Activated CD4-positive, alpha-beta T cell treated with anti-CD3 and anti-CD28 coated beads for 48 hours (primary cell): ENCODE results near the gene MCMBP.
A peak's percentile ranks its signal among the peaks of the same experiment; 100 is the strongest.
"Not testable (repeated sequence)": the region's sequence is repeated elsewhere in the genome, so short reads cannot be mapped to it uniquely, and the experiment has no call there.

ENCODE experiments used
- DNase-seq: peaks from one replicate; pipeline ENCODE4 v3.0.0-alpha.2; 2020

The MCMBP gene

DNA sequence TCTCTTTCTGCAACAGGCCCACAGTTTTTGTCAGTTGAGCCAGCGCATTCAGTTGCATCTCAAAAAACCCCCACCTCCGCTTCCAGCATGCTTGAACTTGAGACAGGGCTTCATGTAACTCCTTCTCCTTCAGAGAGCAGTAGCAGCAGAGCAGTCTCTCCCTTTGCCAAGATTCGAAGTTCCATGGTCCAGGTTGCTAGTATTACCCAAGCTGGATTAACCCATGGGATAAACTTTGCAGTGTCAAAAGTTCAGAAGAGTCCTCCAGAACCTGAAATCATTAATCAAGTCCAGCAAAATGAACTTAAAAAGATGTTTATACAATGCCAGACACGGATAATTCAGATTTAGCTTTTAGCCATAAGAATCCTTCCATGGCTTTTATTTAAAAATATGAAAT is 45.2 kb downstream of the MCMBP start:
- no peak for DNase-seq

- DNase-seq, result no peak
These were observed 45.9 kb downstream of the MCMBP start for GRCh38 chr10:119826771-119827170.

DNA sequence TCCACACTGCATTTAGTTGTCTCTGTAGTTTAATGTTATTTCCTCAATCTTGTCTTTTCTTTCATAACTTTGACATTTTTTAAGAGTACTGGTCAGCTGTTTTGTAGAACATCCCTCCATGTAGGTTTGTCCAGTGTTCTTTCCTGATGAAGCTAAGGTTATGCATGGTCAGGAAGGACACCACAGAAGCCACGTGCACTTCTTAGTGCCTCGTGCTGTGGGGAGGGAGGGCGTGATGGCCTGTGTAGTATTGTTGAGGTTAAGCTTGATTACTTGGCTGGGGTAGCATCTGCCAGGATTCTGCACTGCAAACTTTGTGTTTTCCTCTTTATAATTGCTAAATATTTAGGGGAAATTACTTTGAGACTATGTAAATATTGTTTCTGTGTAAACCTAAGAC is 48.3 kb downstream of the MCMBP start:
- DNase-seq, result no peak

DNA sequence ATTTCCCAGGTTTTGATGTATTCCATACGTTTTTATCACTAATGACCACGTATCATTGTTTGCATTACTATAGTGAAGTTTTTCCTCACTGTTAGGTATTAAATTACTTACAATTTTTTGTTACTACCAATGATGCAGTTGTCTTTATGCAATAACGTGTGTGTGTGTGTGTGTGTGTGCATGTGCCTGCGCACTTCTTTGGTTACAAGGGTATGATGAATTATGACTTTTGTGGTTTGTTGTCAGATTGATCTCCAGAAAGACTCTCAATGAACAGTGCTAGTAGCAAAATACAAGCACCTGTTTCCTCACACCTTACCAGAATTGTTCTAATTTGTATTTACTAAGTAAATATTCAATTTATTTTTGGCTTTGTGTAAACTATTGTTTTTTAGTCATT is 51.5 kb downstream of the MCMBP start:
- DNase-seq, result no peak

DNA sequence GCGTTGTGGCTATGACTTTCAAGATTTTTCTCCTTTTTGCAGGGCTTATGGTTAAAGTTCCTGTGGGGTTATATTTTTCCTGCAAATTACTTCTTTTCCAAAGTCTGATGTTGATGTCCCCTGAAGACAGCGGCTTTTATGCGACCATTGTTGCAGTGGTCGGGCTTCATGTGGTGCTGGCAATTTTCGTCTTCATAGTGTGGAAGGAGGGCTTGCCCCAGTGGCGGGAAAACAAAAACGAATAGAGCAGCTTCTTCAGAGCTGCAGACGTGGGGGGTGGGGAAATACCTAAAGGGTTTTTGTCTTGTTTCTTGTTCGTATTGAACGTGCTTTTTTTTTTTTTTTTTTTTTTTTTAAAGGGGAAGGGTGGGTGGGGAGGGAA is 53.8 kb downstream of the MCMBP start:
- DNase-seq, result no peak

DNA sequence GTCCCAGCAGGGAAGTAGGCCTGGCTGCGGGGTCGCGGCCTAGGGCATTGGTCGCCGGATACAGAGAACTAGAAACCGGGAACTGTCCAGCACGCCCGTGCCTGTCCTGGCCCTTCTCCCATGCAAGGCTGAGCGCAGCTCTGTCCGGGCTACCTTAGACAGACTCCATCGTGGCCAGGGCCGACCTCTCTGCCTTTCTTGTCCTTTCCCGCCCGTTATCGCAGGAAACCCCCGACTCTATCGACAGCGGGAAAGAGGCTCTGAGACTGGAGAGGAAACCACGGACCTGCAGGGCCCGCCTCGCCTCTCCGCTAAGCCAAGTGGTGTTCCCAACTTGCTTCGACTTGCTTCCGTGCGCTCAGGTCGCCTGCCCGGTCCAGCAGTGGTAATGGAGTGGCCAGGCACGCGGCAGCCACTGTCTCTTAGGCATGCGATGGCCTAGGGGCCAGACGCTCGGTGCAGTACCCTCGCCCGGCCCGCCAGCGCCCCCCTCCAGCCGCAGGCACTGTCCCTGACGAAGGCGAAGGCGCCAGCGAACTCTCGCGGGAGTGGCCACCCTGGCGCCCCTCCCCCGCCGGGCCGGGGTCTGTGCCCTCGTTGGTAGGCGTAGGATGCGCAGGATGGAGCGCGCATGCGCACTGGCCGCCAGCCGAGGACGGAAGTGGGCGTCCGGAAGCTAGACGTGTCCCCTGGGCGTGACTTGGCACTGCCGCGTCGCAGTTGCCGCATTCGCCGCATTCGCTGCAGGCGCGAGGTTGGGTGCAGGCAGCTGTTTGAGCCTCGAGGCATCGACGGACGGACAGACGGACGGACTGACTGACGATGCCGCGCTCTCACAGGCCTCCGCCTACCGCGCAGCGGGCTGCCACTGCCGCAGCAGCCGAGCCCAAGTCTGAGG is 54.4 kb downstream of the MCMBP start:
- peak; percentile 13 for DNase-seq

- DNase-seq, result no peak
These were observed 57.0 kb downstream of the MCMBP start for GRCh38 chr10:119815671-119816070.

GRCh38 chr10:119812684-119813083 is 60.0 kb downstream of the MCMBP start:
- DNase-seq, result no peak

- DNase-seq, result no peak
These were observed 61.5 kb downstream of the MCMBP start for GRCh38 chr10:119811122-119811521.

DNA sequence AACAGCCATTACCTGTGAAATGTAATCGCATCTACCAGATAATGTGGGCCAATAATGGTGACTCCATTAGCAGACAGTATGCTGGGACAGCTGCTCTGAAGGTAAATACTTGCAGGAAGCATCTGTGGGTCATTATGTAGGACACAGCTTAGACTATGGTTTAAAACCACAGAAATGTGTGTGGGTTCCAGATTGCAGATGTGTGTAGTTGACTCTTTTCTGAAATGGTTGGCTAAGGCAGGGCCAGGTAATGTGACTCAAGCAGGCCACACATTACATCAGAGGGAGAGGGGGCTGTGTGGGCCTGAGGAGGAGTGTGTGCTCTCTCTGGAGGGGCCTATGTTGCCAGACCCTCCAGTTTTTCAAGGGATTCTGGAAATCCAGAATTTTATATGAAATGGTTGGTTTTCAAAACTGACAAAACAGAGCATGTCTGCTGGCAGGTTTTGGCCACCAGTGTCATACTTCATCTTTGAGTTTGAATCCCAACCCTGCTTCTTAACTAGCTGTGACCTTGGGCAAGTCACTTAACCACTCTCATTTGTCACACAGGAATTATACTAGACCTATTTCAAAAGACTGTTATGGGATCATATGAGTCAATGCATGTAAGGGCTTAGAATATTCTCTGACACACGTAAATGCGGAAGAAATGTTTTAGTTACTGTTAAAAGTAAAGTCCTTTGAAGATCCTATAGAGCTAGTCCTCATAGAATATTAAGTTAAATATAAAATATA is 64.5 kb downstream of the MCMBP start:
- no peak for DNase-seq

DNA sequence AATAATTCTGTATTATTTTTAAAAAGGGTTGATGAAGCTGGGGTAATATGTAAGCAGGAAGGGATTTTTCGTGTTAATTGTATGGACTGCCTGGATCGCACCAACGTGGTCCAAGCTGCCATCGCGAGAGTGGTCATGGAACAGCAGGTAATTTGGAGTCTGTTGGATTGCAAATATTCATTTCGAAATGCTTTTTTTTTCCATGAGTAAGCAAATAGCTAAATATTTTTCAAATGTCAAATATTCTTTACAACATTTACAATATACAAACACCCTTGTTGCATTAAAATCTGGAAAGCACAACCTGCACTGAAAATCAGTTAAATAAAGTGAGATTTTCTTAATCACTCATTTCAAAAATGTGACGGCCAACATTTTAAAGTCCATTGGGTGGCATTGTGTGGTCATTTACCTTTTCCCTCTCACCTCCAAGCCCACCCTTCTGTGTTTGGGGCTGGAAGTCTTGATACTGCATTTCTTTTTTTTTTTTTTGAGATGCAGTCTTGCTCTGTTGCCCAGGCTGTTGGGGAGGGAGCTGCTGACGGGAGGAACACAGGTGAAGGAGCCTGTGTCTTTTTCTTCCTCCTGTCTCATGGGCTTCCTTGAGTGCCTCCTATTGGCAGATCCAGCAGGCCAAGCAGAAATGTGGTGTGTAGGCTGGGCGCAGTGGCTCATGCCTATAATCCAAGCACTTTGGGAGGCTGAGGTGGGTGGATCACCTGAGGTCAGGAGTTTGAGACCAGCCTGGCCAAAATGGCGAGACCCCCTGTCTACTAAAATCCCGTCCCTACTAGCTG is 66.1 kb downstream of the MCMBP start:
- no peak for DNase-seq

GRCh38 chr10:119805702-119806230 is 66.9 kb downstream of the MCMBP start:
- no peak for DNase-seq

DNA sequence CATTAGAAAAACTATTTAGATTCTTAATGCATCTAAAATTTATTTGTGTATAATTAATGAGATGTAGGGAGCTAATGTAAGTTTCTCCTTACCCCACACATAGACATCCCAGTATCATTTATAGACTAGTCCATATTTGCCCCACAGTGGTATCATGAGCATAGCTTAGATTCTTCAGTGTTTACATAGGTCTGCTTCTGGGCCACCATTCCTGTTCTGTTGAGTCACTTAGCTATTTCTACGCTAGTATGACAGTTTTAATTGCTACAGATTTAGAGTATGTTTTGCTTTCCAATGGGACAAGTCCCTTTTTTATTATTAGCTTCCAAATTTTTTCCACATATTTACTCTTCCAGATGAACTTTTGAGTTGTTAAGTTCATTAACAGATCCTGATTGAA is 69.4 kb downstream of the MCMBP start:
- DNase-seq, result no peak

DNA sequence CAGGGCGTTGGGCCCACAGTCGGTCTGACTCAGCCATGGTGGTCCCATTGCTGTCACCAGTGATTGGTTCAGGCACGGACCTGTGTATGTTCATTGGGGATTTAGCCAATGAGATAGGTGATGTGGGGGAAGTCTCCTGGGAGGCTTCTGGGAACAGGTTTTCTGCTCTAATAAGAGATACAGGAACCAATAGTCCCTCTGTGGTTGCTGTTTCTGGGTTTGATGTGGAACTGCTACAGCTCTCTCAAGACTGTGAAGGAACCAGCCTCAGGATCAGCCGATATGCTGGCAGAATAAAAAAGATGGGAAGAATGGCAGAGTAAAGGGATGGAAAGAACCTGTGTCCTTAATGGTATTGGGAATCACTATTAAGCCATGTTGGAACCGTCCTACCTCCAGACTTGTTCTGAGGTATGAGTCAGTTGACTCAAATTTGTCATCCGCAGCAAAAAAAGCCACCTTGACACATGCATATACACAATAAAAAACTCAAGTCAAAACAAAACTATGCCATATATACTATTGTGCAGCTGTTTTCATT is 70.6 kb downstream of the MCMBP start:
- no peak for DNase-seq

GRCh38 chr10:119801176-119801575 is 71.5 kb downstream of the MCMBP start:
- DNase-seq, result no peak

GRCh38 chr10:119796039-119796438 is 76.6 kb downstream of the MCMBP start:
- no peak for DNase-seq

- DNase-seq, result not testable (repeated sequence)
These were observed 77.5 kb downstream of the MCMBP start for GRCh38 chr10:119795101-119795500.

DNA sequence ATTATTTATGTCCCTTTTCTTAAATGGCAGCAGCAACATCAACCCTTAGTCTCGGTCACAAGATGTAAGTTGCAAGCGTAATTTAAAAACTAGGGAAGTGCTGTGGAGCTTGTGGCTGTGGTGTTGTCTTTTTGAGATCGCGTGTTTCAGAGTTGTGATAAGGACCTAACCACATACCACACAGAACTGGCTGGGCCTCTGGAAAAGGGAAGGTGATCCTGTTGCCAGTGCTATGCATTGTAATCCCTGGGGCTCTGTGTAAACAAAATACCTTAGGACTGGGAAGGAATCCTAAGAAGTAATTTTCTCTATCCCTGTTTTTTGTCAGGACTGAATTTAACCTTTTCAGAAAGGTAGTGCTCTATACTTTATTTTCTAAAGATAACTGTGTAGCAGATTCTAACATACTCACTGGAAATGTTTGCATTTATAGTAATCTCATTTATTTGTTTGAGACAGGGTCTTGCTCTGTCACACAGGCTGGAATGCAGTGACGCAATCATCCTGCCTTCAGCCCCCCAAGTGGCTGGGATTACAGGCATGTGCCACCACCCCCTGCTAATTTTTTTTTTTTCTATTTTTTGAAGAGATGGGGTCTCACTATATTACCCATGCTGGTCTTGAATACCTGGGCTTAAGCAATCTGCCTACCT is 86.4 kb downstream of the MCMBP start:
- no peak for DNase-seq

- DNase-seq, result no peak
These were observed 88.1 kb downstream of the MCMBP start for GRCh38 chr10:119784340-119785067.

DNA sequence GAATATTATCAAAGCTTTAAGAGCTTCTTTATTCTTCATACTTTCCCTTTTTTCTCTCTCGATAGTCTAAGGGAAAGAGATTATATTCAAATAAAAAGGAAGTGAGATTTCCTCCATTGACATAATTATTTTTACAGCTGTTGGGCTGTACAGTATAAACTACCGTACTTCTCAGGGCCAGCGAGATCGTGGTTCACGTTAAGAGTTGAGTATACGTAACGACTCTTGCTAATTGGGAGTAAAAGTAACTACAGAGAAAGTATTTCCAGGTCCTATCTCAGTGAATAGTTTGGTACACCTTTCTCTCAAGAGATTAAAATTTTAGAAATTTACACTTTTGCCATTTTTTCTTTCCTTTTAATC is 89.0 kb downstream of the MCMBP start:
- no peak for DNase-seq

DNA sequence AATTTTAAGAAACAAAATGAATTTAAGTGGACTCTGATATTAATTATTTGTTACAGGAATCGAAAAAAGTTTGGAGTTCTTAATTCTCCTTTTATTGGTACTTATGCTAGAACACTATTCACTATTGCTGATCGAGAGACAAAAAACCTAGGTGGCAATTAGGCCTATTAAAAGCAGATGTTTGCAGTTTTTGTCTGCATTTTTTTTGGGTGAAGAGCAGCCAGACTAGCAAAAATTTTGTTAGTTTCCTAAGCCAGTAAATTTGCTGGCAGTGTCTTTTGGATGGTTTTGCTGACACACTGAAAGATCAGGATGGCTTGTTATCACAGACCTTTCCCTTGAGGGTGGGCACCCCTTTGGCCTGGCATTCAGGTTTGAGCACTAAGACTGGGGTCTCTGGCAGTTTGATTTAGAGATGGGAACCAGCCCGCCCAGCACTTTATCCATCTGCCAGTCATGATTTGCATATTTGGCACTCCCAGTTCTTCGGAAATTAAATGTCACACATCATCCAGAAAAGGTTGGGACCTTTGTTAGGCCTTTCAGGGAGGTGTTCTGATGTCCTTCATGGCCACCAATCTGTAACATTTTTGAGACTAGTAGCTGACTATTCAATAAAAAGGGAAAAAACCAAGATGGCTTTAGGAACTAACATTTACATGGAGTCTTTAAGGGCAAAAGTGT is 89.5 kb downstream of the MCMBP start:
- no peak for DNase-seq
